ENCODE measurements around the gene ZBED4. TPM values are rescaled to one million over a fixed set of nuclear protein-coding genes. Genes with fewer than 3 reads are reported as not detected.
"Not testable (repeated sequence)": the region's sequence is repeated elsewhere in the genome, so short reads cannot be mapped to it uniquely, and the experiment has no call there.

Gene ZBED4
- total and polyA plus RNA-seq, 12 donors = 2.1 to 8.6 (median 5.6) TPM

DNA sequence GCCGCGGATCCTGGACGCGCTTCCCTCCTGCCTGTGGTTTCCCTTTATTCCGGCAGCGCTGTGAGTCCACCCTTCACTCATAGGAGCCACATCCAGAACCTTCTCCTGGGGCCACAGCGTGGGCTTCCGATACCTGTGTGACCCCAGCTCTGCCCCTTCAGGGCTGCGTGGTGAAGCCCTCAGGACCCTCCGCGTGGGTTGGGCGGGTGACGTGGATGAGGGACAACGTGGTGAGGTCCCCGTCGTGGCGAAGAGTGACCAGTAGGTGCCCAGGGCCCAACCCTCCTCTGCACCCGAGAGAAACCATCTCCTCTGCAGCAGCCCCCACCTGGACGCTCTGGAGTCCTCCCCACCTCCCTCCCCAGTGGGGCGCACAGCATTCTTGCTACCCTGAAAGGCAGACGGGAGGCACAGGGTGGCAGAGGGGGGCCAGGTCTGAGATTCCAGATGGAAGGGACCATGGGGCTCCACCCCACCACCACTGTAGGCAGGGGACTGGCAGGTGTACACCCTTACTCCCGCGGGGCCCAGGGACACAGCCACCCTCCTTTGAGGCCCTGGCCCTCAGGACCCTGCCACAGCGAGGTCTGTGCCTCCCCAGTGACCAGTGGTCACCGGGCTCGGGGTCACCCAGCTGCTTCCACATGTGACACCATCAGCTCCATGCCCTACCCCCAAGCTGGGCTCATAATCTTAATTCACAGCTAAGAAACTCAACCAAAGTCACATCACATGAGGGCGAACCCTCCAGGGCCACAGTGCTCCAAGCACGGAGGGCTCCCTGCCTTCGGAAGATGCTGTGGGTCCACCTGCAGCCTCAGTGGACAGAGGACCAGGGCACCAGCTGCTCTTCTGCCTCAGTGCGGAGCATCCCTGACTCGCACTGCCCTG lies 3.4 kb upstream of the ZBED4 start:
- Histone ChIP-seq H3K36me3 (replicated peaks in 1 of 2) (no peaks in the 10 kb centered on the region), H3K4me1 (replicated peaks in 1 of 2) (peaks cover 21 to 31% of the 10 kb centered on the region in 2 donors), H3K27me3 (peaks cover 21% of the 10 kb centered on the region), H3K9me3 (replicated peaks in 1 of 3) (no peaks in the 10 kb centered on the region), H3K4me3 (no peak overlapping the region), H3K27ac (no peak overlapping the region)
- no peak for TF ChIP-seq POLR2A (IDR thresholded peaks at IDR 0.05)
- intact Hi-C loops (cut with DNase I) = loop anchor here (10.0 kb wide), 1 partner anchor 65 kb away; the partner anchor contains the start of genes ALG12 (in 2 of the 2) and CRELD2 (in 2 of the 2)
- no peak for DNase-seq
- 4 to 82% (median 53%) methylated on average over 5 to 31 of the region's 31 CpGs for WGBS, 4 donors

- H3K27ac ChIP-seq = no peak overlapping the region
- H3K4me1 ChIP-seq (replicated peaks in 1 of 2) = peaks cover 21 to 40% of the 10 kb centered on the region in 2 donors
- no peak for TF ChIP-seq POLR2A (IDR thresholded peaks at IDR 0.05)
- TF ChIP-seq, protein P1, sequence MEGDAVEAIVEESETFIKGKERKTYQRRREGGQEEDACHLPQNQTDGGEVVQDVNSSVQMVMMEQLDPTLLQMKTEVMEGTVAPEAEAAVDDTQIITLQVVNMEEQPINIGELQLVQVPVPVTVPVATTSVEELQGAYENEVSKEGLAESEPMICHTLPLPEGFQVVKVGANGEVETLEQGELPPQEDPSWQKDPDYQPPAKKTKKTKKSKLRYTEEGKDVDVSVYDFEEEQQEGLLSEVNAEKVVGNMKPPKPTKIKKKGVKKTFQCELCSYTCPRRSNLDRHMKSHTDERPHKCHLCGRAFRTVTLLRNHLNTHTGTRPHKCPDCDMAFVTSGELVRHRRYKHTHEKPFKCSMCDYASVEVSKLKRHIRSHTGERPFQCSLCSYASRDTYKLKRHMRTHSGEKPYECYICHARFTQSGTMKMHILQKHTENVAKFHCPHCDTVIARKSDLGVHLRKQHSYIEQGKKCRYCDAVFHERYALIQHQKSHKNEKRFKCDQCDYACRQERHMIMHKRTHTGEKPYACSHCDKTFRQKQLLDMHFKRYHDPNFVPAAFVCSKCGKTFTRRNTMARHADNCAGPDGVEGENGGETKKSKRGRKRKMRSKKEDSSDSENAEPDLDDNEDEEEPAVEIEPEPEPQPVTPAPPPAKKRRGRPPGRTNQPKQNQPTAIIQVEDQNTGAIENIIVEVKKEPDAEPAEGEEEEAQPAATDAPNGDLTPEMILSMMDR (IDR thresholded peaks at IDR 0.05) = no peak
- DNase-seq = no peak
- H3K9me3 ChIP-seq (replicated peaks in 1 of 3) = no peaks in the 10 kb centered on the region
- peaks cover 21% of the 10 kb centered on the region for H3K27me3 ChIP-seq
- intact Hi-C loops (cut with DNase I) = loop anchor here (10.0 kb wide), 1 partner anchor 64 kb away; the partner anchor contains the start of genes ALG12 (in 2 of the 2) and CRELD2 (in 2 of the 2)
- H3K36me3 ChIP-seq (replicated peaks in 1 of 2) = no peaks in the 10 kb centered on the region
- 80 to 85% (median 81%) methylated on average over 8 to 10 of the region's 10 CpGs for WGBS, 4 donors
- H3K4me3 ChIP-seq = no peak overlapping the region
Observed at GRCh38 chr22:49850959-49851802, 2.5 kb upstream of the ZBED4 start.

DNA sequence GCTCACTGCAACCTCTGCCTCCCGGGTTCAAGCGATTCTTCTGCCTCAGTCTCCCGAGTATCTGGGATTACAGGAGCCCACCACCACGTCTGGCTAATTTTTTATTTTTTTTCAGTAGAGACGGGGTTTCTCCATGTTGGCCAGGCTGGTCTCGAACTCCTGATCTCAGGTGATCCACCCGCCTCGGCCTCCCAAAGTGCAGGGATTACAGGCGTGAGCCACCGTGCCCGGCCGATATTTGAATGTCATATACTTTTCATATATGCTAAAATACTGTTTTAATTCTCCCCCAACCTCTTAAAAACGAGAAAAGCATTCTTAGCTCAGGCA lies 1.1 kb upstream of the ZBED4 start:
- H3K4me3 ChIP-seq = peak overlapping the region in 2 of 4 donors; percentile 69 to 73
- not testable (repeated sequence) for H3K36me3 ChIP-seq (replicated peaks in 1 of 2); H3K9me3 ChIP-seq (replicated peaks in 1 of 3); DNase-seq
- 52 to 61% (median 57%) methylated on average over 13 of the region's 13 CpGs for WGBS, 4 donors
- H3K27ac ChIP-seq = peak overlapping the region in 4 of 5 donors; percentile 62 to 96 (median 88)
- intact Hi-C loops (cut with DNase I) = loop anchor here (10.0 kb wide), 1 partner anchor 62 kb away; the partner anchor contains the start of genes ALG12 (in 2 of the 2) and CRELD2 (in 2 of the 2)
- peaks cover 25 to 42% of the 10 kb centered on the region in 2 donors for H3K4me1 ChIP-seq (replicated peaks in 1 of 2)
- peaks cover 21% of the 10 kb centered on the region for H3K27me3 ChIP-seq

- peak overlapping the region in 3 of 5 donors; percentile 49 to 96 (median 61) for H3K27ac ChIP-seq
- H3K9me3 ChIP-seq (replicated peaks in 1 of 3) = no peaks in the 10 kb centered on the region
- DNase-seq = peak in 6 of 7 donors; percentile 25 to 50 (median 44)
- TF ChIP-seq POLR2A (IDR thresholded peaks at IDR 0.05) = no peak
- TF ChIP-seq, protein P1 (IDR thresholded peaks at IDR 0.05) = no peak
- no peaks in the 10 kb centered on the region for H3K36me3 ChIP-seq (replicated peaks in 1 of 2)
- H3K27me3 ChIP-seq = peaks cover 10% of the 10 kb centered on the region
- WGBS, 4 donors = 3 to 12% (median 5%) methylated on average over 21 to 100 of the region's 101 CpGs
- intact Hi-C loops (cut with DNase I) = loop anchor here (10.0 kb wide), 1 partner anchor 61 kb away; the partner anchor contains the start of genes ALG12 (in 2 of the 2) and CRELD2 (in 2 of the 2)
- H3K4me3 ChIP-seq = peak overlapping the region in 3 of 4 donors; percentile 13 to 82 (median 27)
- peaks cover 14 to 32% of the 10 kb centered on the region in 2 donors for H3K4me1 ChIP-seq (replicated peaks in 1 of 2)
Observed at GRCh38 chr22:49853981-49854831, 562 bp downstream of the ZBED4 start.

All from adrenal gland (tissue), 12 donors.